Iris pigment epithelial cell (primary cell): Measurements from ENCODE around the gene STRA6.
"Not testable (repeated sequence)": the region's sequence is repeated elsewhere in the genome, so short reads cannot be mapped to it uniquely, and the experiment has no call there.

ENCODE experiments used
- DNase-seq: peaks from one replicate; pipeline ENCODE4 v3.0.0-alpha.2; 2011; ENCODE audit warnings: low read depth

The STRA6 gene

DNA sequence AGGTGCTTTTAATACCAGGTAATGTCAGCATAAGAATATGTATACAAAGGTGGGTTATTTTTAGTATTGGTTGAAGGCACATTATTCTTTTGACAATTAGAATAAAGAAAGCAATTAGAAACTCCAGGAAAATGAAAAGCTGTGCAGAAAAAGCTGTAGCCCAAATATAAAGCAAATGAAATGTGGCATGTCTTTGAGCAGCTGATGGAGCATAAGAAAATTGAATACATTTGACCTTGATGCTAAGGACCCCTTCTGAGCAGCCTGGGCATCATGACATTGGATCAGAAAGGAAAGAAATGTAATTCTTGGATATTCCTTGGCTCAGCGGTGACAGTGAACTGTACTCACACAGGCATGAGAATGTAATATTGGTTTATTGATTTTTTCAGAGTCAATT lies 37.1 kb downstream of the STRA6 start:
- DNase-seq = no peak

DNA sequence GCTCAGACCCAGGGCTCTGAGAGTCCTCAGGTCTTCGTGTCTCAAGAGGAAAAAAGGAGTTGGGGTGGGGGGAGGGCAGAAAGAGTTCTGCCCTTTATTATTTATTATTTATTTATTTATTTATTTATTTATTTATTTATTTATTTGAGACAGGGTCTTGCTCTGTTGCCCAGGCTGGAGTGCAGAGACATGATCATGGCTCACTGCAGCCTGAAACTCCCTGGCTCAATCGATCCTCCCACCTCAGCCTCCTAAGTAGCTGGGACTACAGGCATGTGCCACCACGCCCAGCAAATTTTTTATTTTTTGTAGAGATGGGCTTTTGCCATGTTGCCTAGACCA lies 40.4 kb downstream of the STRA6 start:
- DNase-seq = not testable (repeated sequence)

GRCh38 chr15:74160390-74160789 lies 42.2 kb downstream of the STRA6 start:
- not testable (repeated sequence) for DNase-seq

DNA sequence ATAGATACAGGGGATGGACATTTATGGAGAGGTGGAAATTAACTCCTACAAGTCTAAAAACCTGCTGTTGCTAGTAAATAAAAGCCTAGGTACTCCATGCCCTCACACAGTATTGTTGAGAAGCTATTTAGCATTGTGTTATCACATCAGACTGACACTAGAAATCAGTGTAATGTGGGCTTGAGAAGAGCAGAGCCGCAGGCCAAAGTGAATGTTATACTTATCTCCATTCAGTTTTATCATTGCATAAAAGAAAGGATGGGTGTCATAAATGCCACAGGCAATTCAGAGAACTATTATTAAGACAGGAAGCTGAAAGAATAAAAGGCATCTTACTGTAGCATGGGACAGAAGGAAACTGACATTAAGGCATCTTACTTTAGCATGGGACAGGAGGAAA lies 42.8 kb downstream of the STRA6 start:
- DNase-seq = no peak

DNA sequence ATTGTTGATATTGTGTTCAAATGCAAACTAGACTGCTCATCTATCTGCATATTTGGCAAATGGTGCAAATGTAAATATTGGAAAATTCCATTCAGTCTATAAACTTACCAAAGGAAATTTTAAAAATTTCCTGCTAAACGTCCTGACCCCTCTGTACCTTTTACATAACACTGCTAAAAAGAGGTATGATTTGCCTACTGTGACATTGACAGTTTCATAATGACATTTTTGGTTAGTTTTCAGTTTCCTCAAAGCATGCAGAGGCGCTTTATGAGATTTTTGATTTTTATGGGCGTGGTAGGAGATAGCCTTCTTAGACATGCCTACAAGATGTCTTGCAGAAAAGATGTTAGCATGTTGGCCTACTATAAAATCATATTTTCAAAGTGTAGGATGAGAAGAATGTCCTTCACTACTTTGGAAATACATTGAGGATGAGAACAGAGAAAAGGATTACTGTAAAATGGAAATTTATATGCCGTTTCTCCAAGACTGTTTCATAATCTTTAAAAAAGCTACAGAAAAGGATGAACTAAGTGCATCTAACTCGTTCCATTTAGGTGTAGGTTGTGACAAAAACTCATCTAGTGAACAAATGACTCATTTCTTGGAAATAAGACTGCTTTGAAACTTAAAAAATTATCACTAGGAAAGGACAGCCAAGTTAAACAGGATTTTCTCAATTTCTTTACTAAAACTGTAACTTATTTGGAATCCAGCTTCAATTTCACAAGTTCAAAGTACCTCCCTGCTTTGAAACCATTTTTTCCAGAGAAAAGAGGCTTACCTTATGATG lies 43.5 kb downstream of the STRA6 start:
- no peak for DNase-seq

DNA sequence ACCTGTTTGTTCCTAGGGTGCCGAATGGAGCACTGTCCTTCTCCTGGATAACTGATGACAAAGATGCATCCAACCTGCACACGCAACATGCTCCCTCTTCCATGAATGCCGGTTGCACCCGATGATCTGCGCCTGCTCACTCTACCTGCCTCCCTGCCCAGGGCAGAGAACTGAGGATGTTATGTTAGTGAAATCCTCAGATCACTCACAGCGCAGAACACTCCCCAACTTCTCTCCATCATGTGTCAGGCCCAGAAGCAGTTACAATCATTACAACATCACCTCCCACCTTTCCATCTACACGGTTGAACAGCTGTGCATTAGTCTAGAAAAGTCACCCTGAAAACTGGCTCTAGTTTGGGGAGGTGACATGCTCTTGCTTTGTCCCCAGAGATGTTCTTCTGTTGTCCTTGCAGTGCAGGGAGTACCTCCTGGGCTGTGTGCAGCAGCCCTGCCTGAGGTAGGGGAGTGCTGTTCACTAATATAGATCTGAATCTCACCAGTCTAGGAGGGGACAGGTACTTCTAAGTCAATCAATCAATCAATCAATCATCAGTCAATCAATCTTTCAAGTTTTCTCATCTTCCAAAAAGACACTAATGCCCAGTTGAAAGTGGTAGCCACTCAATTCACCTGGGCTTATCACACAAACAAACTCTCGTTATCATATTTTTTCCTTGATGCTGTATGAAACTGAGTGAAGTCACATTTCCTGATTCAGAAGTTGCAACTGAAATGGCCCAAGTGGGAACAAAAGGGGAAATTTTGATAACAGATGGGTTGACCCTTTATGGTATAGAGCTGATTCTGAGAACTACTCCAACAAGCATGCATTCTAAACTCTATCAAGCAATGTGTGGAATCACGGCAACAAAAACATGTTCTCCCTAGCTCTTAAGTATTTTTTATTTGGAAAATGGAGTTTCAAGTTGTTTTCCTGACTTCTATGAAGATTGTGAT lies 44.4 kb downstream of the STRA6 start:
- DNase-seq = no peak

- no peak for DNase-seq
Measured at GRCh38 chr15:74156678-74157411, 45.7 kb downstream of the STRA6 start.

GRCh38 chr15:74155766-74156417 lies 46.7 kb downstream of the STRA6 start:
- no peak for DNase-seq

DNA sequence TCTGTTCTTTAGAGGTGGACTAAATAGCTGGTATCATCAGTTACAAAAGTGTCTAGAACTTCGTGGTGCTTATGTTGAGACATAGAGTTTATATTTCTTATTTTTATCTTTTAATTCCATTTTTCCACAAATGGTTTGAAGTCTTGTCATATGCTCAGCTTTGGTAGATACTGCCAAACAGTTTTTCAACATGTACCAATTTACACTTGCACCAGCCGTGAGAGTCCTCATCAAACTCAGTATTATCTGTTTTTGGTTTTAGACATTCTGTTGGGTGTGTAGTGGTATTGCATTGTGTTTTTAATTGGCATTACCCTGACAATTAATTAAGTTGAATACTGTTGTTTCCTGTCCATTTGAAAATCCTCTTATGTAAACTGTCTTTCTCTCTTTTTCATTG lies 55.5 kb downstream of the STRA6 start:
- no peak for DNase-seq

GRCh38 chr15:74146277-74146800 lies 56.2 kb downstream of the STRA6 start:
- no peak for DNase-seq

- DNase-seq = no peak
Measured at GRCh38 chr15:74144153-74144775, 58.3 kb downstream of the STRA6 start.

DNA sequence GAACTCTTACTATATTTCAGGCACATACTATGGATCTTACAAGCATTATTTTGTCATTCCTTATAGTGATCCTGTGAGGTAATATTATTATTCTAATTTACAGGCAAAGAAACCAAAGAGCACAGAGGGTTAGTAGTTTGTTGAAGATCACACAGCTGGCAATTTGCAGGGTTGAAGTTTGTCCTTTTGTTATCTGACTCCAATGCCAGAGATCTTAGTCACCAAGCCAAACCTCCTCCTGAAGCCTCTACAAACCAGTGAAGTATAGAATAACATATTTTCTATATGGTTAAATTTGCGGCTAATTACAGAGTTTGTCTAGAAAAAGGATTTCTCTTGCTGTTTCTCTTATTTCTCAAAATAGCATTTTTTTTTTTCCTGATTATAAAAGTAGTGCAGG lies 61.0 kb downstream of the STRA6 start:
- DNase-seq = no peak

- DNase-seq = no peak
Measured at GRCh38 chr15:74138642-74139041, 63.9 kb downstream of the STRA6 start.

DNA sequence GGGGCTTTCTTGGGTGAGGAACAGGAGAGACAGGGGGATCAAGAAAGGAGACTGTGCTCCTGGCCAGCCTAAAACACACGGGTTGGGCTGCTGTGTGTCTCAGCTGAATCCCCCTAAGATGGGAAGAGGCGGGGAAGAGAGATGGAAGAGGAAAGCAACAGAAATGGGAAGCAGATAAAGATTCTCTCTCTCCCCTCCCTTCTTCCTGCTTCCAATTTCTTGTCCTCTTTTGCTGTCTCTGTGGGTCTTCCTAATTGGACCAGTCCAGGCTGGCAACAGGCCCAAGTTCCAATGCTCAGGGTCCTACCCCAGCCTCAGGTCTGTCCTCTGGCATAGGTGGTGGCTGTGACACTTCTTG lies 65.1 kb downstream of the STRA6 start:
- no peak for DNase-seq

DNA sequence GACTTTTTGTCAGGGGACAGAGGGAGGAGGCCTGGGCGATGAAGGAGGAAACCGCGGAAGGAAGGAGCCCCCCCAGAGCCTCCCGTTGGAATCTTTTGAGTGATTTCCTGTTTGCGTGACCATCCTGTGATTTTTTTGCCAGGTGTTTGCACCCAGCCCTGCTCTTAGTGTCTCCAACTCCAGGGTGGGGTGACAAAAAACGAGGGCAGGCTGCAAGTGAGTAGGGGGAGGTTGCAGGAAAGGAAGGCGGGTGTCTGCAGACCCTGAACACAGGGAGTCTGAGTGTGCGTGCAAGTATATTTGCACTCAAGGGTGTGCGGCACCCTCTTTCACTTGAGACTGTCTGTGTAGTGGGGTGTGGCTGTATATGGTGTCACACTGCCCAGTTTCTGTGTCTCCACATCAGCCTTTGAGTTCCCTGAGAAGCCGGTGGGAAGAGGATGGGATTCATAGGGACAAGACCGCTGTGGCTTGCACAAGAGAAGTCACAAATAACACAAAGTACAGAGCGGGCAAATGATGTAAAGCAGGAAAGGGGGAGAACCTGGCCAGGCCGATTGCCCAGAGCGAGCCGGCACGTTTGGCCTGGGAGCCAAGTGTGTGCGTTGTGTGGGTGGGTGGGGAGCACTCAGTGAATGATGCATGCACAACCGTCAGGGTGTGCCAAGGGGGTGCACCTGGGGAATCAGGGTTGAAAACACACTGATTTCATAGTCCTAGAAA lies 65.6 kb downstream of the STRA6 start:
- no peak for DNase-seq

DNA sequence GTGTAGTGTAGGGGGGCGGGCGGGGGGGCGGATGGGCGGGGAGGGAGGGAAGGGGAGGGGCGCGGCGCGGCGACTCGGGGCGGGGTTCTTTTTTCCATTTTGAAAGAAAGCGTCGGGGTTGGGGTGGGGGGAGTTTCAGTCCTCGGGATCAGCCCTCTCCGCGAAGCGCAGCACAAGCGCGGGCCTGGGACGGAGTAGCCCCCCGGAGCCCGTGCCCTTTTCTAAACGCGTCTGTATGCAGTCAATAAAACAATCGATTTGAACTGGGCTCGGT lies 66.1 kb downstream of the STRA6 start:
- no peak for DNase-seq

GRCh38 chr15:74135041-74135565 lies 67.5 kb downstream of the STRA6 start:
- DNase-seq = no peak

- DNase-seq = no peak
Measured at GRCh38 chr15:74134387-74135027, 68.1 kb downstream of the STRA6 start.

DNA sequence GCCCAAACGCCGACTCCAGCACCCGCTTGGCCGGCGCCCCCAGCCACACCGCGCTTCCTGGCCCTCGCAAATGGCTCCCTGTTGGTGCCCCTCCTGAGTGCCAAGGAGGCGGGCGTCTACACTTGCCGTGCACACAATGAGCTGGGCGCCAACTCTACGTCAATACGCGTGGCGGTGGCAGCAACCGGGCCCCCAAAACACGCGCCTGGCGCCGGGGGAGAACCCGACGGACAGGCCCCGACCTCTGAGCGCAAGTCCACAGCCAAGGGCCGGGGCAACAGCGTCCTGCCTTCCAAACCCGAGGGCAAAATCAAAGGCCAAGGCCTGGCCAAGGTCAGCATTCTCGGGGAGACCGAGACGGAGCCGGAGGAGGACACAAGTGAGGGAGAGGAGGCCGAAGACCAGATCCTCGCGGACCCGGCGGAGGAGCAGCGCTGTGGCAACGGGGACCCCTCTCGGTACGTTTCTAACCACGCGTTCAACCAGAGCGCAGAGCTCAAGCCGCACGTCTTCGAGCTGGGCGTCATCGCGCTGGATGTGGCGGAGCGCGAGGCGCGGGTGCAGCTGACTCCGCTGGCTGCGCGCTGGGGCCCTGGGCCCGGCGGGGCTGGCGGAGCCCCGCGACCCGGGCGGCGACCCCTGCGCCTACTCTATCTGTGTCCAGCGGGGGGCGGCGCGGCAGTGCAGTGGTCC lies 68.7 kb downstream of the STRA6 start:
- no peak for DNase-seq
